HAP-1 (cell line): ENCODE data around the gene GTF2H2.
"Not testable (repeated sequence)": the region's sequence is repeated elsewhere in the genome, so short reads cannot be mapped to it uniquely, and the experiment has no call there.

Experiments
- DNase-seq, 2 experiments: peaks; one replicate each; pipeline ENCODE4 v3.0.0-alpha.2; 2016 to 2020; ENCODE audit warnings: low spot score in 2 of 2
- H3K27me3 ChIP-seq: fragments of 250-450 bp; sonication (Bioruptor Pico); 2 replicates; pipeline ENCODE4 v1.5.1; 2020; ENCODE audit warnings: low read depth, mild to moderate bottlenecking, moderate library complexity
- H3K36me3 ChIP-seq: fragments of 250-450 bp; sonication (Bioruptor Pico); replicated peaks from 2 replicates; pipeline ENCODE4 v1.5.1; 2020; ENCODE audit warnings: mild to moderate bottlenecking
- H3K4me1 ChIP-seq: fragments of 250-450 bp; sonication (Bioruptor Pico); 2 replicates; pipeline ENCODE4 v1.5.1; 2020; ENCODE audit warnings: mild to moderate bottlenecking
- H3K4me3 ChIP-seq: fragments of 250-450 bp; sonication (Bioruptor Pico); 2 replicates; pipeline ENCODE4 v1.5.1; 2020; ENCODE audit warnings: mild to moderate bottlenecking, moderate library complexity
- H3K9me3 ChIP-seq: fragments of 250-450 bp; sonication (Bioruptor Pico); 2 replicates; pipeline ENCODE4 v1.5.1; 2020; ENCODE audit warnings: mild to moderate bottlenecking, moderate library complexity
- in situ Hi-C: fragments of 300-500 bp; cut with MboI; formaldehyde crosslinking; loops from 3 replicates; pipeline ENCODE4 v1.14.3; 2020; ENCODE audit warnings: low sequenced_read_pairs, inconsistent platforms, mixed read lengths

Gene GTF2H2

GRCh38 chr5:71044128-71044527 is 23.3 kb downstream of the GTF2H2 start:
- H3K9me3 ChIP-seq, H3K4me3 ChIP-seq, DNase-seq, in situ Hi-C loops, H3K4me1 ChIP-seq, H3K27me3 ChIP-seq, H3K36me3 ChIP-seq: not testable (repeated sequence)

- DNase-seq = not testable (repeated sequence)
These were observed 36.3 kb downstream of the GTF2H2 start for GRCh38 chr5:71031046-71031776.

GRCh38 chr5:71025289-71025953 is 42.1 kb downstream of the GTF2H2 start, which contains the start of gene NAIP:
Gene NAIP, minus strand, starts transcription at chr5:71025339. Its CDS starts 12,424 bp downstream, at chr5:71012915.
- H3K4me1 ChIP-seq, H3K9me3 ChIP-seq, H3K36me3 ChIP-seq, DNase-seq, H3K27me3 ChIP-seq, in situ Hi-C loops, H3K4me3 ChIP-seq: not testable (repeated sequence)

More at GRCh38 chr5:71031046-71031776, 36.3 kb downstream of the GTF2H2 start:
- H3K9me3 ChIP-seq, H3K4me3 ChIP-seq, H3K27me3 ChIP-seq, in situ Hi-C loops, H3K4me1 ChIP-seq, H3K36me3 ChIP-seq: not testable (repeated sequence)

- H3K4me3 ChIP-seq, H3K4me1 ChIP-seq, H3K36me3 ChIP-seq, DNase-seq, H3K9me3 ChIP-seq, H3K27me3 ChIP-seq, in situ Hi-C loops: not testable (repeated sequence)
These were observed 46.8 kb downstream of the GTF2H2 start for GRCh38 chr5:71020643-71021042.

- H3K36me3 ChIP-seq, H3K4me3 ChIP-seq, DNase-seq, H3K9me3 ChIP-seq, H3K4me1 ChIP-seq, in situ Hi-C loops, H3K27me3 ChIP-seq: not testable (repeated sequence)
These were observed 49.0 kb downstream of the GTF2H2 start for GRCh38 chr5:71018376-71019005.

- Histone ChIP-seq H3K36me3 (no peaks in the 10 kb centered on the region), H3K9me3 (no peaks in the 10 kb centered on the region), H3K27me3 (no peaks in the 10 kb centered on the region), H3K4me3 (no peak overlapping the region), H3K4me1 (no peaks in the 10 kb centered on the region)
- in situ Hi-C loops = no loop called here
- DNase-seq = no peak
These were observed 53.3 kb downstream of the GTF2H2 start for GRCh38 chr5:71014176-71014575.

- no peaks in the 10 kb centered on the region for H3K27me3 ChIP-seq
- no peaks in the 10 kb centered on the region for H3K4me1 ChIP-seq
- H3K9me3 ChIP-seq = no peaks in the 10 kb centered on the region
- no peak overlapping the region for H3K4me3 ChIP-seq
- no peak for DNase-seq
- in situ Hi-C loops = no loop called here
- H3K36me3 ChIP-seq = no peaks in the 10 kb centered on the region
These were observed 53.9 kb downstream of the GTF2H2 start for GRCh38 chr5:71013575-71013974.

GRCh38 chr5:71011194-71011792 is 56.2 kb downstream of the GTF2H2 start:
- Histone ChIP-seq H3K27me3 (no peaks in the 10 kb centered on the region), H3K9me3 (no peaks in the 10 kb centered on the region), H3K4me3 (no peak overlapping the region), H3K36me3 (no peaks in the 10 kb centered on the region), H3K4me1 (no peaks in the 10 kb centered on the region)
- in situ Hi-C loops = no loop called here
- DNase-seq = no peak

- H3K4me3 ChIP-seq, H3K36me3 ChIP-seq, H3K27me3 ChIP-seq, in situ Hi-C loops, DNase-seq, H3K9me3 ChIP-seq, H3K4me1 ChIP-seq: not testable (repeated sequence)
These were observed 60.5 kb downstream of the GTF2H2 start for GRCh38 chr5:71006983-71007382.
